GM23248 (cell line): ENCODE measurements around the gene GALNT7.

ENCODE experiments used
- EZH2 ChIP-seq: fragments of 200-600 bp; sonication (generic); IDR thresholded peaks from 2 replicates; pipeline ENCODE4 v1.6.1; 2018; ENCODE audit warnings: antibody characterized with exemption, mild to moderate bottlenecking; ENCODE audit not compliant: insufficient read depth, poor library complexity, severe bottlenecking
- EZH2phosphoT487 ChIP-seq: fragments of 200-600 bp; sonication (generic); IDR thresholded peaks from 2 replicates; pipeline ENCODE4 v1.6.1; 2018; ENCODE audit warnings: antibody characterized with exemption, moderate library complexity, mild to moderate bottlenecking, low read depth; ENCODE audit not compliant: insufficient read depth

GRCh38 chr4:173189117-173189693, 20.6 kb downstream of the GALNT7 start:
- TF ChIP-seq EZH2phosphoT487 (no peak), EZH2 (no peak)
